Activated T-cell treated with anti-CD3 and anti-CD28 coated beads for 4 hours (primary cell): ENCODE data around the gene GDI1.

Experiments used
- DNase-seq: peaks from one replicate; pipeline ENCODE4 v3.0.0-alpha.2; 2020

The GDI1 gene

DNA sequence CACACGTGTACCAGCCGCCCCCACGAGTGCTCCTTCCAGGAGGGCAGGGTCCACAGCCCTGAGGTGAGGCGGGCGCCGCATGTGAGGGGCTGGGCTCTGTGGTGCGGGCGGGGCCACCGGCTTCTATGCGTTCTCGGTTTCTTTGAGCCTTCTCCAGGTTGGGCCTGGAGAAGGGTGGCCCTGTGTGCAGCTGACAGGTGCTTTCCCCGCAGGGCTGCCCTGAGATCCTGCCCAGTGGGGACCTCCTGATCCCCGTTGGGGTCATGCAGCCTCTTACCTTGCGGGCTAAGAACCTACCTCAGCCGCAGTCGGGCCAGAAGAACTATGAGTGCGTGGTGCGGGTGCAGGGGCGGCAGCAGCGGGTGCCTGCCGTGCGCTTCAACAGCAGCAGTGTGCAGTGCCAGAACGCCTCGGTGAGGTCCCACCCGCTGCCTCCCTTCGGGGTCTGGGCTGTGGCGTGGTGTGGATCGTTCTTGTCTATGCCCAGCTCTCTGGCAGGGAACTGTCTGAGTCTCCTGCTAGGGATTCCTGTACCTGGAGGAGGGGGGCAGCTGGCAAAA, 27.9 kb downstream of the GDI1 start:
- DNase-seq, result no peak

DNA sequence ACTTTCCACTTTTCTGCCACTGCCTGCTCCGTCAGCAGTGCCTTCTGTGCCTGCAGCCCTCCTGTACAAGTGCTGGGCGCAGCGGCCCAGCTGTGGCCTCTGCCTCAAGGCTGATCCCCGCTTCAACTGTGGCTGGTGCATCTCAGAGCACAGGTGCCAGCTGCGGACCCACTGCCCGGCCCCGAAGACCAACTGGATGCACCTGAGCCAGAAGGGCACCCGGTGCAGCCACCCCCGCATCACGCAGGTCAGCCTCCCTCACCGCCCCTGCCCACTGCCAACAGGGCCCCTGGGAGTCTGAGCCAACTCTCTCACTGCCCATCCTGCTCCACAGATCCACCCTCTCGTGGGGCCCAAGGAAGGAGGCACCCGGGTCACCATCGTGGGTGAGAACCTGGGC, 28.6 kb downstream of the GDI1 start:
- DNase-seq, result no peak

DNA sequence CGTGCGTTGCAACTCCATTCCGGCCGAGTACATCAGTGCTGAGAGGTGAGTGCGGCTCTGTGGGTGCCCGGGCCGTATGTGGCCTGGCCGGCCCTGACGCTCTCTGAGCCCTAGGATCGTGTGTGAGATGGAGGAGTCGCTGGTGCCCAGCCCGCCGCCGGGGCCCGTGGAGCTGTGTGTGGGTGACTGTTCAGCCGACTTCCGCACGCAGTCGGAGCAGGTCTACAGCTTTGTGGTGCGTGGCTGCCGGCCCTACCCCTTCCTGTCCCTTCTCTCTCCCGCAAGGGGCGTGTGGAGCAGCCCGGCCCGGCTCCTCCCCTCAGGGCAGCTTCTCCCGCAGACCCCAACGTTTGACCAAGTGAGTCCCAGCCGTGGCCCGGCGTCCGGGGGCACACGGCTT, 29.1 kb downstream of the GDI1 start:
- no peak for DNase-seq

DNA sequence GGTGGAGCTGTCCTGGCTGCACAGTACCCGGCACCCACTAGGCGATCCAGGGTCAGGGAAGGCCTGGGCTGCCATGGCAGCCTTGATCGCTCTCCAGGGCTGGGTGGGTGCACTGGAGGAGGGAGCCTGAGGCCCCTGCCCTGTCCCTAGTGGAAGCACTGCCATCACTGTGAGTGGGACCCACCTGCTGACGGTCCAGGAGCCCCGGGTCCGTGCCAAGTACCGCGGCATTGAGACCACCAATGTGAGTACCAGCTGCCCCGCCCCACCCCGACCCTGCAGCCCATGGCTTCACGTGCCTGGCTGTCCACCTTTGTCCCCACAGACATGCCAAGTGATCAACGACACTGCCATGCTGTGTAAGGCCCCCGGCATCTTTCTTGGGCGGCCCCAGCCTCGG, 30.0 kb downstream of the GDI1 start:
- DNase-seq, result no peak

DNA sequence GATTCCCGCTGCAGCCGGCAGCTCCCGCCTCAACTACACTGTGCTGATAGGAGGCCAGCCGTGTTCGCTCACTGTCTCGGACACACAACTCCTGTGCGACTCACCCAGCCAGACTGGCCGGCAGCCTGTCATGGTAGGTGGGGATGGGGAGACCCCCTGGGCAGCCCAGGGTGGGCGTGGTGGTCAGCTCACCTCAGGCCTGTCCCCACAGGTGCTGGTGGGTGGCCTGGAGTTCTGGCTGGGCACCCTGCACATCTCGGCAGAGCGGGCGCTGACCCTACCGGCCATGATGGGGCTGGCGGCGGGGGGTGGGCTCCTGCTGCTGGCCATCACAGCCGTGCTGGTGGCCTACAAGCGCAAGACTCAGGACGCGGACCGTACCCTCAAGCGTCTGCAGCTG, 30.6 kb downstream of the GDI1 start:
- no peak for DNase-seq

DNA sequence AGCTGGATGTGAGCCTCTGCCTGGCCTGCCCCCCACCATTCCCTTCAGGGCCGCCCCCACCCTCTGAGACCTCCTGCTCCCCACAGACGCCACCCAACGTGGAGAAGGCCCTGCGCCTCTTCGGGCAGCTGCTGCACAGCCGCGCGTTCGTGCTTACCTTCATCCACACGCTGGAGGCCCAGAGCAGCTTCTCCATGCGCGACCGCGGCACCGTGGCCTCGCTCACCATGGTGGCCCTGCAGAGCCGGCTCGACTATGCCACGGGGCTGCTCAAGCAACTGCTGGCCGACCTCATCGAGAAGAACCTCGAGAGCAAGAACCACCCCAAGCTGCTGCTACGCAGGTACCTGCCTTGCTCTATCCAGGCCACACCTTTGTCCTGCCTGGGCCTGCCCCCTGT, 31.3 kb downstream of the GDI1 start:
- DNase-seq, result no peak

DNA sequence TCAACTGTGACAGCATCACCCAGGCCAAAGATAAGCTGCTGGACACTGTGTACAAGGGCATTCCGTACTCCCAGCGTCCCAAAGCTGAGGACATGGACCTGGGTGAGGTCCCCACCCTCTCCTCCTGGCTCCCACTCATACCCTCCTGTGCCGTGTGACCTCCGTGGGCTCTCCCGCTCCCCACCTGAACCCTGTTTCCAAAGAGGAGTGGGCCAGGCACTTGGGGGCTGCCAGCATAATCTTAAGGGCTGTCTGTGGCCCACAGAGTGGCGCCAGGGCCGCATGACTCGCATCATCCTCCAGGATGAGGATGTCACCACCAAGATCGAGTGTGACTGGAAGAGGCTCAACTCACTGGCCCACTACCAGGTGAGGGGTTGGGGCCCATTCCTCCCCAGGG, 32.2 kb downstream of the GDI1 start:
- no peak for DNase-seq

DNA sequence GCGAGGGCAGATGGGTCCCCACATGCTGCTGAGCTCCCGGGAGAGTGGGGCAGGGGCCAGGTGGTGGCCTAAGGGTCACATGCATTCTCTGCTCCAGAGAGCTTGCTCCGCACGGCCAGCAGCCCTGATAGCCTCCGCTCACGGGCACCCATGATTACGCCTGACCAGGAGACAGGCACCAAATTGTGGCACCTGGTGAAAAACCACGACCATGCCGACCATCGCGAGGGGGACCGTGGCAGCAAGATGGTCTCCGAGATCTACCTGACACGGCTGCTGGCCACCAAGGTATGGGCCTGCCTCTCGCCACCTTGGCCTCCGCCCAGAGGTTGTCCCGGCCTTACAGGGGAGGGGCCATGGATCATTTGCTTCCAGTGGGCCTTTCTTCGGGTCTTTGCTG, 32.9 kb downstream of the GDI1 start:
- no peak for DNase-seq

DNA sequence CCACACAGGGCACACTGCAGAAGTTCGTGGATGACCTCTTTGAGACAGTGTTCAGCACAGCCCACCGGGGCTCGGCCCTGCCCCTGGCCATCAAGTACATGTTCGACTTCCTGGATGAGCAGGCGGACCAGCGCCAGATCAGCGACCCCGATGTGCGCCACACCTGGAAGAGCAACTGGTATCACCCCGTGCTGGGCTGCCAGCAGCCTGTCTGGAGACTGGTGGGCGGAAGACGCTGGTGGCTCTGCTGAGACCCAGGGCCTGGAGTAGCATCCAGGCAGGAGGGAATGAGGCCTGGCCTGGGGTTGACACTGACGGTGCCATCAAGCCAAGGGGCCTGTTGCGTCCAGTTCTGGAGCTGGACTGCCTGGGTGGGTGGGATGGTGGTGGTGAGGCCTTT, 33.5 kb downstream of the GDI1 start:
- no peak for DNase-seq

DNA sequence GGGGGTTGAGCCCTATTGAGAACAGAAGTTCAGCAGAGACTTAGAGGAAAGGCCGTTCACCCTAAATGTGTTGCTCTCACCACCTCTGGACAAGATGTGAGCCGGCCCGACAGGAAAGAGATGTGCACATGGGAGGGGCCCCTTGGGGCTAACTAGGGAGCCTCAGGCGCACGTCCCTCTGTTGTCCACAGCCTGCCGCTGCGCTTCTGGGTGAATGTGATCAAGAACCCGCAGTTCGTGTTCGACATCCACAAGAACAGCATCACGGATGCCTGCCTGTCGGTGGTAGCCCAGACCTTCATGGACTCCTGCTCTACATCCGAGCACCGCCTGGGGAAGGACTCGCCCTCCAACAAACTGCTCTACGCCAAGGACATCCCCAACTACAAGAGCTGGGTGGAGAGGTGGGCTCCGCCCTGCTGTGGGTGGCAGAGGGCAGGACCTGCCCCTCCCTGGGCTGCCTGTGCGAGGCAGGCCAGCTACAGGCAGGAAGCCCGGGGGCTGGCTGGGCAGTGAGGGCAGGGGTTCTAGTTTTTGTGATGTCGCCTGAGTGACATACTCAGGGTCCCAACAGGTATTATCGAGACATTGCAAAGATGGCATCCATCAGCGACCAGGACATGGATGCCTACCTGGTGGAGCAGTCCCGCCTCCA, 34.1 kb downstream of the GDI1 start:
- DNase-seq, result no peak

DNA sequence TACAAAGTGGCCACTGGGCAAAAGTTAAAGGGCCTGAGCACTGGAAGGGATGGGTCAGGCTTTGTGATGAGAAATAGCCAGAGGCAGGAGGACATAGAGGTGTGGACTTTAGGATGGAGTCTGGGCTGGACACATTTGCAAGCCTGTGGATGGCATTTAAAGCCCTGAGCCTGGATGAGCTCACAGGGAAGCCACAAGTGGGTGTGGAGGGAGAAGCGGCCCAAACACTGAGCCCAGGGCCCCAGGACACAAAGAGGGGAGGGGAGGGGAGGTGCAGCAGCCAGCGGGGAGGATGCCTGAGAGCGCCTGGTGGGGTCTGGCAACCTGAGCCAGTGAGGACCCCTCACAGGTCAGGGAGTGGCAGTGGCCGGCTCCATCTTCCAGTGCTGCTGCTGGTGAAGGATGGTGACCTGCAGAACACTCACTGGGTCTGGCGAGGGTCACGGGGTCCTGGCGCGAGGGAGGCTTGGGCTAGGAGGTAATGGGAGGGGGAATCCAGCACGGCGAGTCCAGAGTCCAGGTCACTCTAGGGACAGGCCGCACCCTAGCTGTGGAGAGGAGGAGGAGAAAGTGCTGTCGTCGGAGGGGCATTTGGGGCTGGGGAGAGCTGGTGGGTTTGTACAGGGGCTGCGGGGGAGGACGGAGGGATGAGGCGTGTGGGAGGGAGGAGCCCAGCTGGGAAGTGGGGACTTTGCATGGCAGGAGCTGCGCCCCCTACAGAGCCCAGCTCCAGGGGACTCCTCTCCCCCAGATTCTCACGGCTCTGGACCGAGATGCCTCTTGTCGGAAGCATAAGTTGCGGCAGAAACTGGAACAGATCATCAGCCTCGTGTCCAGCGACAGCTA, 35.1 kb downstream of the GDI1 start:
- no peak for DNase-seq

DNA sequence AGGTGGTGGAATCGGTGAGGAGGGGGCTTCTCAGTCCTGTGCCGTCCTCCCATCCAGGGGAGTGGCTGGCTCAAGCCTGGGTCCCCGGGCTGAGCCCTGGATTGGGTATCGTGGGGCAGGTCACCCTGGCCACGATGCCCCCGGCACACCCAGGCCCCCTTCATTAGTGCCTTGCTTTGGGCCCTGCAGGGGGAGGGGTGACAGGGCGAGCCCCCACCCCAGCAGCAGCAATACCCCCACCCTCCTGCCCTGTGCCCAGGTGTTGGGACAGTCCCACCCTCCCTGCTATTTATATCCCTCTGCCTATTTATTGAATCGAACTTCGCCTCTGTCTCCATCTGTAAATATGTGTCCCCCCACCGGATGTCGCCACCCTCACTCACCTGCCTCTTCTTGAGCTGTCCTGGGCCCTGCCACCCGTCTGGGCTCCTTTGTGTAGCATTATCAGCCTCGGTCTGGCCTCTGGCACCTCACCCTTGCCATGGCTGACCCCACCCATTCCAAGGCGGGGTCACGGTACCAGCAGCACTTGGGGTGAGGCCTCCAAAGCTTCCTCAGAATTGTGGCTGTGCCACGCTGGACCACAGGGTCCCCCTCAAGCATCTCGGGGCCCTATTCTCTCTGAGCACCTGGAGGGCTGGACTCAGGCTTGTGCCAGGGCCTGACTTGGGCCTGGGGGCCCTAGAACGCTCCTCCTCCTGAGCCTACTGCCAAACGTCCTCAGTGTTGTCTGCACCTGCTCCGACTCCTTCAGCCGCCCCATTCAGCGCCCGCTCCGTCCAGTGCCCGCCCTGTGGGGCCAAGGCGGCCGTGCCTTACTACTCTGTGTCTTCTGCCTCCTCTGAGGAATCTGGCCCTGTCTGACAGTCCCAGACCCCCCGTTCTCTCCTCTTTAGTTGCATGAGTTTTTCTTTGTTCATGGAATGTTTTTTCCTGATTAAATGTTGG, 36.0 kb downstream of the GDI1 start:
- no peak for DNase-seq

DNA sequence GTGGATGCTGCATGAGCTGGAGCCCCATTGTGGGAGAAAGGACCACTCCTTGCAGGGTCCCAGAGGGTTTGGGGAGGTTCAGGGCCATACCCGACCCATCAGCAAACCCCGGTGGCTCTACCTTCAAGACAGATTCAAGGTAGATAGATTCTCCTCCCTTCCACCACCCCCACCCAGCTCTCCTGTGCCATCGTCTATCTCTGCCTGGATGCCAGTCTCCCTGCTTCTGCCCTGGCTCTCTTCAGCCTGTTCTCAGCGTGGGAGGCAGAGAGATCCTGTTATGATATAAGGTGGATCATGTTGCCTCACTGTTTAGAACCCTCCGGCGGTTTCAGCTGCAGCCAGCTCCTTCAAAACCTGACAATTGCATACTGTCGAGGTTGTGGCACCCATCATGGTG, 36.7 kb downstream of the GDI1 start:
- no peak for DNase-seq

DNA sequence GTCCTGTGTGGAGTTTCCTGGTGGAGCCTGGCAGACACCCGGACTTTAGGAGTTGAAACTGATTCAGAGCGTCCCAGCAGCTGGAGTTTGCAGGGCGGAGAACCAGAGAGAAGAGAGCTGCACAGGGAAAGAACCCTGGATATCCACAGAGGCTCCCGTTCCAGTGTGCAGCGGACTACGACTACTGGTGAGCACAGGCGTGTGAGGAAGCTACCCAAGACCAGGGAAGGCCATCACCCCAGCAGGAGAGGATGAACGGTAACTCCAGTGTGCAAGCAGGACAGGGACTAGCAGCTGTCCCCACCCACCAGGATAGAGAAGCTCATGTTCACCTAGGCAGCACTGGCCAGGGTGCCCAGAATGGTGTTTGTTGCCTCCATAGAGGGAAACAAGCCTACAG, 39.9 kb downstream of the GDI1 start:
- no peak for DNase-seq

DNA sequence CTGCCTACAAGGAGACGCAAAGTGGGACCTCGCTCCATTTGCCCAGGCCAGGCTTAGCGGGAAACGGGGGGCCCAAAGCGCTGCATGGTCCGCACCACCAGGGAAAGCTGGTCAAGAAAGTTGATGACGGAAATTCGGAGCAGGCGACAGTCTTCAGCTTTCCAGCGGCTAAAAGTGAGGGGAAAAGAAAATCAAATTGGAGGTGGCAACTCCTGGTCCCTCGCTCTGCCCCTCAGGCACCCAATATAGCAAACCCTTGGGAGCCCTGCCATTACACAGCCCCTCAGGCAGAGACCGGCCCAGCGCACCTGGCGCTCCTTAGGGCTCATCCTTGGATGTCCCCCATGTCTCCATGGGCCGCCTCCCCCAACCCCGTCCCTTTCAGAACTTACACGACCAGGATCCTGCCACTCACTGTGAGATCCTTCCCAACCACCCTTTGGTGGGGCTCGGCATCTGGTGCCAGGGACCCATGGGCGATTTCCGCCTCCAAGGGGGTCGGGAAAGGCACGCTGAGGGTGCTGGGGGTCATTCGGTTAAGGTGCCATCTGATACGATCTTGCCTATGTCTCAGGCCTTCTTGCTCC, 41.0 kb downstream of the GDI1 start:
- DNase-seq, result no peak

DNA sequence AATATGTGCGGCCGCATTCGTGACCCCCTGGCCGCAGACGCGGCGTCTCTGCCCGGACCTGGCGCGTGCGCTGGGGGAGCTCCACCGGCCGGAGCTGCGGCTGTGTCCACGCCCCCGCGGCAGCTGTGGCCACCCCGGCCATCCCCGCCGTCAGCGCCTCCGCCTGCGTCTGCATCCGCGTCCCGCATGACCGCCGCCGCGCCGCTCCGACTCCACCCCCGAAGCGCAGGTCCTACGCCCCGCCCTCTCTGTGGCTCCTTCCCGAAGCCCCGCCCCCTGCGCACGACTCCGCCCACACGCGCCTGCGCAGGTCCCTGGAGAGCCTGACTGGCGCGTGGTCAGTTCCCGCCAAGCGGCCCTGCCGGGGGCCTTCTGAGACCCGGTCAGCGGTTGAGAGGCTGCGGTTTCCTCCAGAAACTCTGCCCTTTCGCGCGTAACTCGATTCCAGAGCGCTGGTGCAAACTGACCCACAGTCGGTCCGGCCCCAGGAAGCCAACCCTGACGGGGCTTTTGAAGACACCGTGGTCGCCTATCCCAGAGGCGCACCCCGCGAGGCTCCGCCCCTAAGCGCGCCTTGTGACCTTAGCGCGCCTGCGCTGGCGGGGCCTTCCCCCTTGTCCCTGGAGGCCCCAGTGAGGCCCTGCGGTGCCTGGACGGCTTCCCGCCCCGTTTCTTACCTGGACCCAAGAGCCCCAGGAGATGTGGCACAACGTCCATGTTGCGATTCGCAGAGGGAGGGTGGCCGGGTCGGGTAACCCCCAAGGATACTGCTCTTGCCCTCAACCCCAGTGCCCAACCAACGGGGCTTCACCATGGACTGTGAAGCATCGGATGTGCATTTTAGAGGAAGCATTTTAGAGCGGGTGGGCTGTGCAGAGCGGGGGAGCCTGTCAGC, 42.0 kb downstream of the GDI1 start, which contains the start of gene LAGE3:
Gene LAGE3, minus strand, starts transcription at position 554 of the 895 bp plus-strand sequence. Its CDS starts 366 bp downstream, at position 188.
- peak; percentile 93 for DNase-seq

DNA sequence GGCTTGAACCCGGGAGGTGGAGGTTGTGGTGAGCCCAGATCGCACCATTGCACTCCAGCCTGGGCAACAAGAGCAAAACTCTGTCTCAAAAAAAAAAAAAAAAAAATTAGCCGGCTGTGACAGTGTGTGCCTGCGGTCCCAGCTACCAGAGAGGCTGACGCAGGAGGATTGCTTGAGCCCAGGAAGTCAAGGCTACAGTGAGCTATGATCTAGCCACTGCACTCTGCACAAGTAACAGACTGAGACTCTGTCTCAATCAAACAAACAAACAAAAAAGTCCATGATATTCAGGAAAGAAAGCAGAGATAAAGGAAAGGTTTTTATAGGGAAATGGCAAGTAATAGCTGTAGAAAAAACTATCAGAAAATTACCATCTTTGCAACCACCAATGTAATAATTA, 44.2 kb downstream of the GDI1 start:
- DNase-seq, result no peak

DNA sequence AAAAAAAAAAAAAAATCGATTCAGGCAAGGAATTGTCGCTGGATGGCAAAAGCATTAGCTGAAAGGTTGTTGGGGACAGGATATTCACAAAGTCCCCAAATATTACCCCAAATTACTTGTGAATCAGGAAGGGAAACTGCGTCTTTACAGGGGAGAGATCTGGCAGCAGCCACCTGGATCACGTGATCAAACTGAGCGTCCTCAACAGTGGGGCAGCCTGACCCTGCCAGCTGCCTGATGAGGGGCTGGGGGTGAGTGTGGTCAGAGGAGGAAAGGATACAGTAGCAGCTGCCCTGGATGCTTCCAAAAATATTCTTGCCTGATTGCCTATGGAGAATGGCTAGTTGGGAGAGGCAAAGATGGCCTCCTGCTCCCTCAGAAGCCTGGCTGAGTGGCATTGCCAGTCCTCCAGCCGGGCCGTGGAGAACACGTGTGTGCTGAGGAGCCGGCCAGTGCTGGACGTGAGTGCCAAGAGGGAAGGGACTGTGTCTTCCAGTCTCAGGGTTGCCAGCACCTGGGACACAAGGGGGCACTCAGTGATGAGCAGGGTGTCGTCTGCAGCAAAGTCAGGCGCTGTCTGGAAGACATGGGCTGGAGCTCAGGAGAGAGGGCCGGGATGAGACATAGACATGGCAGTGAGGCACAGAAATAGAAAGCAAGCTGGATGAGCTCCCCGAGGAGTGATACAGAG, 45.1 kb downstream of the GDI1 start:
- no peak for DNase-seq

DNA sequence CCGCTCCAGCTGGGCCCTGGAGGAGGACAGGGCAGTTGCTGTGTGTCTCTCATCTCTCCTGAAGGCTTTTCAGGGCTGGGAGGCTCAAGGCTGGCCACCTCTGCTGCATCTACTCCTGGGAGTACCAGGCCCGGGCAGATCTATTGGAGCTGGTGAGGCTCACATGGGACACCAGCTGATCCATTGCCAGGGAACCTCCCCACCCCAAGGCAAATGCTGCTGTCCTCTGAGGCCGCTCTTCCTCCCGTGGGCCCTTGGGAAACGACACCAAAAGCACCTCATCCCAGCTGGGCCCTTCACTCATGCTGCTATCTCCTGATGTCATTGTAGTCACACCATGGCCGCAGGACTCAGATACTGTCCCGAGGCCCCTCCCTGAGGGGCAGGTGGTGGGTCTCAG, 45.8 kb downstream of the GDI1 start:
- DNase-seq, result no peak

DNA sequence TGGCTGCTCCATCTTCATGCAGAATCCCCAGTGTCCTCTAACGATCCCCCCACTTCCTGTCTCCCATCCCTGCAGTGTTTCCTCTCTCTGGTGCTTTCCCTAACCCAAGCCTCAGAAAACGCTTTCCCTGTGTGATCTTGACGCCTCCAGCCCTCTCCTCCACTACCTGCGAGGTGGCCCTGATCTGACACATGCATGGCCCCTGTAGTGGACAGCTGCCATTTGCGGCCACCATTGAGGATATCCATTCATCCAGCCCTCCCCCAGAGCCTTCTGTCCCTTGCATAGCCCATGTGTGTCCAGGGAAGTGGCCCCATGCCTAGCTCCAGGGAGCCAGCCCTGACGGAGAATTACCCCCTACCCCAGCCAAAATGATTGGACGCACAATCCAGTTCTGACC, 46.4 kb downstream of the GDI1 start:
- DNase-seq, result no peak
